Measurements from ENCODE around the gene CAPSL.

CAPSL gene

GRCh38 chr5:35890021-35891020 is 48.1 kb downstream of the CAPSL start:
- Histone ChIP-seq H3K27me3 (ENCODE audit: control insufficient read depth, insufficient read depth, low read length) (no peaks in the 10 kb centered on the region), H3K4me3 (ENCODE audit: low read depth, low read length) (no peak overlapping the region), H3K9ac (ENCODE audit: low read depth, low read length) (no peak overlapping the region), H3K4me1 (ENCODE audit: control insufficient read depth, insufficient read depth, low read length) (no peaks in the 10 kb centered on the region), H3K27ac (ENCODE audit: low read depth, low read length) (no peak overlapping the region), H3K9me3 (ENCODE audit: control insufficient read depth, insufficient read depth, low read length) (no peaks in the 10 kb centered on the region), H3K36me3 (ENCODE audit: control insufficient read depth, insufficient read depth, low read length) (no peaks in the 10 kb centered on the region)

GRCh38 chr5:35887321-35888100 is 50.9 kb downstream of the CAPSL start:
- Histone ChIP-seq H3K4me1 (ENCODE audit: control insufficient read depth, insufficient read depth, low read length) (no peaks in the 10 kb centered on the region; the same call in 1 of the 2 replicates), H3K9me3 (ENCODE audit: control insufficient read depth, insufficient read depth, low read length) (no peaks in the 10 kb centered on the region), H3K27me3 (ENCODE audit: control insufficient read depth, insufficient read depth, low read length) (no peaks in the 10 kb centered on the region), H3K9ac (ENCODE audit: low read depth, low read length) (no peak overlapping the region), H3K36me3 (ENCODE audit: control insufficient read depth, insufficient read depth, low read length) (no peaks in the 10 kb centered on the region), H3K27ac (ENCODE audit: low read depth, low read length) (no peak overlapping the region), H3K4me3 (ENCODE audit: low read depth, low read length) (no peak overlapping the region)

GRCh38 chr5:35886381-35886780 is 52.0 kb downstream of the CAPSL start:
- H3K27ac ChIP-seq (ENCODE audit: low read depth, low read length): no peak overlapping the region
- no peak overlapping the region for H3K4me3 ChIP-seq (ENCODE audit: low read depth, low read length)
- H3K9me3 ChIP-seq (ENCODE audit: control insufficient read depth, insufficient read depth, low read length): no peaks in the 10 kb centered on the region
- H3K27me3 ChIP-seq (ENCODE audit: control insufficient read depth, insufficient read depth, low read length): no peaks in the 10 kb centered on the region
- H3K36me3 ChIP-seq (ENCODE audit: control insufficient read depth, insufficient read depth, low read length): no peaks in the 10 kb centered on the region
- H3K4me1 ChIP-seq (ENCODE audit: control insufficient read depth, insufficient read depth, low read length): no peaks in the 10 kb centered on the region; the same call in 1 of the 2 replicates
- no peak overlapping the region for H3K9ac ChIP-seq (ENCODE audit: low read depth, low read length)

GRCh38 chr5:35884773-35885172 is 53.6 kb downstream of the CAPSL start:
- H3K9ac ChIP-seq (ENCODE audit: low read depth, low read length): no peak overlapping the region
- H3K4me1 ChIP-seq (ENCODE audit: control insufficient read depth, insufficient read depth, low read length): no peaks in the 10 kb centered on the region; the same call in 1 of the 2 replicates

GRCh38 chr5:35884191-35884769 is 54.1 kb downstream of the CAPSL start:
- Histone ChIP-seq H3K9ac (ENCODE audit: low read depth, low read length) (no peak overlapping the region), H3K4me3 (ENCODE audit: low read depth, low read length) (no peak overlapping the region), H3K9me3 (ENCODE audit: control insufficient read depth, insufficient read depth, low read length) (no peaks in the 10 kb centered on the region), H3K27me3 (ENCODE audit: control insufficient read depth, insufficient read depth, low read length) (no peaks in the 10 kb centered on the region), H3K27ac (ENCODE audit: low read depth, low read length) (no peak overlapping the region), H3K4me1 (ENCODE audit: control insufficient read depth, insufficient read depth, low read length) (no peaks in the 10 kb centered on the region; the same call in 1 of the 2 replicates), H3K36me3 (ENCODE audit: control insufficient read depth, insufficient read depth, low read length) (no peaks in the 10 kb centered on the region)

More at GRCh38 chr5:35884773-35885172, 53.6 kb downstream of the CAPSL start:
- no peaks in the 10 kb centered on the region for H3K27me3 ChIP-seq (ENCODE audit: control insufficient read depth, insufficient read depth, low read length)
- no peak overlapping the region for H3K27ac ChIP-seq (ENCODE audit: low read depth, low read length)
- H3K4me3 ChIP-seq (ENCODE audit: low read depth, low read length): no peak overlapping the region
- no peaks in the 10 kb centered on the region for H3K36me3 ChIP-seq (ENCODE audit: control insufficient read depth, insufficient read depth, low read length)
- H3K9me3 ChIP-seq (ENCODE audit: control insufficient read depth, insufficient read depth, low read length): no peaks in the 10 kb centered on the region

GRCh38 chr5:35881758-35882157 is 56.7 kb downstream of the CAPSL start:
- no peaks in the 10 kb centered on the region for H3K9me3 ChIP-seq (ENCODE audit: control insufficient read depth, insufficient read depth, low read length)
- H3K9ac ChIP-seq (ENCODE audit: low read depth, low read length): no peak overlapping the region
- H3K27ac ChIP-seq (ENCODE audit: low read depth, low read length): no peak overlapping the region
- no peak overlapping the region for H3K4me3 ChIP-seq (ENCODE audit: low read depth, low read length)
- no peaks in the 10 kb centered on the region for H3K36me3 ChIP-seq (ENCODE audit: control insufficient read depth, insufficient read depth, low read length)
- H3K27me3 ChIP-seq (ENCODE audit: control insufficient read depth, insufficient read depth, low read length): no peaks in the 10 kb centered on the region
- H3K4me1 ChIP-seq (ENCODE audit: control insufficient read depth, insufficient read depth, low read length): no peaks in the 10 kb centered on the region; the same call in 1 of the 2 replicates

- Histone ChIP-seq H3K27me3 (ENCODE audit: control insufficient read depth, insufficient read depth, low read length) (no peaks in the 10 kb centered on the region), H3K9me3 (ENCODE audit: control insufficient read depth, insufficient read depth, low read length) (no peaks in the 10 kb centered on the region), H3K4me1 (ENCODE audit: control insufficient read depth, insufficient read depth, low read length) (no peaks in the 10 kb centered on the region; the same call in 1 of the 2 replicates), H3K36me3 (ENCODE audit: control insufficient read depth, insufficient read depth, low read length) (no peaks in the 10 kb centered on the region), H3K4me3 (ENCODE audit: low read depth, low read length) (no peak overlapping the region), H3K9ac (ENCODE audit: low read depth, low read length) (no peak overlapping the region), H3K27ac (ENCODE audit: low read depth, low read length) (no peak overlapping the region)
Measured at GRCh38 chr5:35880156-35880555, 58.3 kb downstream of the CAPSL start.

GRCh38 chr5:35879649-35880048 is 58.8 kb downstream of the CAPSL start:
- Histone ChIP-seq H3K9me3 (ENCODE audit: control insufficient read depth, insufficient read depth, low read length) (no peaks in the 10 kb centered on the region), H3K36me3 (ENCODE audit: control insufficient read depth, insufficient read depth, low read length) (no peaks in the 10 kb centered on the region), H3K4me1 (ENCODE audit: control insufficient read depth, insufficient read depth, low read length) (no peaks in the 10 kb centered on the region; the same call in 1 of the 2 replicates), H3K4me3 (ENCODE audit: low read depth, low read length) (no peak overlapping the region), H3K27ac (ENCODE audit: low read depth, low read length) (no peak overlapping the region), H3K9ac (ENCODE audit: low read depth, low read length) (no peak overlapping the region), H3K27me3 (ENCODE audit: control insufficient read depth, insufficient read depth, low read length) (no peaks in the 10 kb centered on the region)

- no peak overlapping the region for H3K4me3 ChIP-seq (ENCODE audit: low read depth, low read length)
- H3K4me1 ChIP-seq (ENCODE audit: control insufficient read depth, insufficient read depth, low read length): no peaks in the 10 kb centered on the region; the same call in 1 of the 2 replicates
- H3K27ac ChIP-seq (ENCODE audit: low read depth, low read length): no peak overlapping the region
- H3K9me3 ChIP-seq (ENCODE audit: control insufficient read depth, insufficient read depth, low read length): no peaks in the 10 kb centered on the region
- no peak overlapping the region for H3K9ac ChIP-seq (ENCODE audit: low read depth, low read length)
- no peaks in the 10 kb centered on the region for H3K27me3 ChIP-seq (ENCODE audit: control insufficient read depth, insufficient read depth, low read length)
- no peaks in the 10 kb centered on the region for H3K36me3 ChIP-seq (ENCODE audit: control insufficient read depth, insufficient read depth, low read length)
Measured at GRCh38 chr5:35879096-35879495, 59.3 kb downstream of the CAPSL start.

GRCh38 chr5:35878079-35878478 is 60.3 kb downstream of the CAPSL start:
- no peak overlapping the region for H3K27ac ChIP-seq (ENCODE audit: low read depth, low read length)
- H3K36me3 ChIP-seq (ENCODE audit: control insufficient read depth, insufficient read depth, low read length): no peaks in the 10 kb centered on the region
- H3K4me1 ChIP-seq (ENCODE audit: control insufficient read depth, insufficient read depth, low read length): no peaks in the 10 kb centered on the region
- H3K4me3 ChIP-seq (ENCODE audit: low read depth, low read length): no peak overlapping the region
- no peaks in the 10 kb centered on the region for H3K27me3 ChIP-seq (ENCODE audit: control insufficient read depth, insufficient read depth, low read length)
- H3K9me3 ChIP-seq (ENCODE audit: control insufficient read depth, insufficient read depth, low read length): no peaks in the 10 kb centered on the region
- H3K9ac ChIP-seq (ENCODE audit: low read depth, low read length): no peak overlapping the region

Measured in HUES48 (cell line).